Measurements from ENCODE around the gene SOX1.
A peak's percentile ranks its signal among the peaks of the same experiment; 100 is the strongest.

Gene SOX1

GRCh38 chr13:112067116-112067741 lies at the start of gene SOX1:
SOX1 (plus strand) TSS chr13:112067149; CDS start chr13:112067659, 510 bp downstream.
- H3K4me3 ChIP-seq (ENCODE audit: low read length), result no peak within 1 kb of the TSS
- no peak for TF ChIP-seq CTCF (IDR thresholded peaks at IDR 0.05; ENCODE audit: insufficient read depth, low read depth, low read length, missing control alignments)
- DNase-seq (ENCODE audit: low read depth), result no peak

GRCh38 chr13:112024577-112024976 lies 42.4 kb upstream of the SOX1 start:
- DNase-seq (ENCODE audit: low read depth), result no peak
- H3K4me3 ChIP-seq (ENCODE audit: low read length), result no peak overlapping the region
- no peak for TF ChIP-seq CTCF (IDR thresholded peaks at IDR 0.05; ENCODE audit: insufficient read depth, low read depth, low read length, missing control alignments)

GRCh38 chr13:112027250-112027649 lies 39.7 kb upstream of the SOX1 start:
- no peak overlapping the region for H3K4me3 ChIP-seq (ENCODE audit: low read length)
- no peak for TF ChIP-seq CTCF (IDR thresholded peaks at IDR 0.05; ENCODE audit: insufficient read depth, low read depth, low read length, missing control alignments)
- DNase-seq (ENCODE audit: low read depth), result no peak

GRCh38 chr13:112028481-112028880 lies 38.5 kb upstream of the SOX1 start:
- no peak overlapping the region for H3K4me3 ChIP-seq (ENCODE audit: low read length)
- no peak for TF ChIP-seq CTCF (IDR thresholded peaks at IDR 0.05; ENCODE audit: insufficient read depth, low read depth, low read length, missing control alignments)
- no peak for DNase-seq (ENCODE audit: low read depth)

- DNase-seq (ENCODE audit: low read depth), result no peak
- TF ChIP-seq CTCF (IDR thresholded peaks at IDR 0.05; ENCODE audit: insufficient read depth, low read depth, low read length, missing control alignments), result no peak
Measured at GRCh38 chr13:112029143-112029542, 37.8 kb upstream of the SOX1 start.

GRCh38 chr13:112032186-112032993 lies 34.6 kb upstream of the SOX1 start:
- H3K4me3 ChIP-seq (ENCODE audit: low read length), result no peak overlapping the region
- TF ChIP-seq CTCF (IDR thresholded peaks at IDR 0.05; ENCODE audit: insufficient read depth, low read depth, low read length, missing control alignments), result no peak
- DNase-seq (ENCODE audit: low read depth), result peak; percentile 15

More at GRCh38 chr13:112029143-112029542, 37.8 kb upstream of the SOX1 start:
- no peak overlapping the region for H3K4me3 ChIP-seq (ENCODE audit: low read length)
